C4-2B (cell line): ENCODE data around the gene SYNJ2.

Experiments used
- ZFX ChIP-seq: fragments of 450-650 bp; IDR thresholded peaks from 2 replicates; pipeline ENCODE4 v1.6.1; 2017
- TF ChIP-seq, protein P1 (sequence below): fragments of 450-650 bp; conservative IDR thresholded peaks from 2 replicates; pipeline ENCODE4 v1.5.1; 2017; ENCODE audit warnings: mild to moderate bottlenecking

DNA sequence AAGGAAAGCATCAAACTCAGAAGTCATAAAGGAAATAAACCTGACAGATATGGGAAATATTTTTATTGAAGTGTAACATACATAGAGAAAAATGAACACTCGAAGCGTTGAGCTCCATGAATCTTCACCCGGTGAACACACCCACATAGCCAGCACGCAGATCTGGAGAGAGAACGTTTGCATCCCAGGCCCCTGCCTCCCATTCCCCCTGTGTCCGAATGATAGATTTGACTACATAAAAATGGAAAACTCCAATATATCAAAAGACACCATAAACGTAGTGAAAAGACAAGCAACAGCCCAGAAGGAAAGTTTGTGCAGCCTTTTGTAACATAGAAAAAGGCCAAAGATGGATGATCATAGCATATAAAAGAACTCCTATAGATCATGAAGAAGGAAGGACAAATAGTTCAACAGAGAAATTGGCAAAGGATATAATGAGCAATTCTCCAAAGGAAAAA is 17.1 kb downstream of the SYNJ2 start:
- TF ChIP-seq, protein P1, sequence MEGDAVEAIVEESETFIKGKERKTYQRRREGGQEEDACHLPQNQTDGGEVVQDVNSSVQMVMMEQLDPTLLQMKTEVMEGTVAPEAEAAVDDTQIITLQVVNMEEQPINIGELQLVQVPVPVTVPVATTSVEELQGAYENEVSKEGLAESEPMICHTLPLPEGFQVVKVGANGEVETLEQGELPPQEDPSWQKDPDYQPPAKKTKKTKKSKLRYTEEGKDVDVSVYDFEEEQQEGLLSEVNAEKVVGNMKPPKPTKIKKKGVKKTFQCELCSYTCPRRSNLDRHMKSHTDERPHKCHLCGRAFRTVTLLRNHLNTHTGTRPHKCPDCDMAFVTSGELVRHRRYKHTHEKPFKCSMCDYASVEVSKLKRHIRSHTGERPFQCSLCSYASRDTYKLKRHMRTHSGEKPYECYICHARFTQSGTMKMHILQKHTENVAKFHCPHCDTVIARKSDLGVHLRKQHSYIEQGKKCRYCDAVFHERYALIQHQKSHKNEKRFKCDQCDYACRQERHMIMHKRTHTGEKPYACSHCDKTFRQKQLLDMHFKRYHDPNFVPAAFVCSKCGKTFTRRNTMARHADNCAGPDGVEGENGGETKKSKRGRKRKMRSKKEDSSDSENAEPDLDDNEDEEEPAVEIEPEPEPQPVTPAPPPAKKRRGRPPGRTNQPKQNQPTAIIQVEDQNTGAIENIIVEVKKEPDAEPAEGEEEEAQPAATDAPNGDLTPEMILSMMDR, result no peak
- no peak for TF ChIP-seq ZFX
